ENCODE results near the gene CLTB. TPM values are rescaled to one million over a fixed set of nuclear protein-coding genes. Genes with fewer than 3 reads are reported as not detected.

Gene CLTB
- total and polyA plus RNA-seq, 10 of the 15 experiments (the other 5 are each of a cell fraction or from before 2014, with no cell fraction given): 1.6 to 52.8 (median 36.9) TPM

DNA sequence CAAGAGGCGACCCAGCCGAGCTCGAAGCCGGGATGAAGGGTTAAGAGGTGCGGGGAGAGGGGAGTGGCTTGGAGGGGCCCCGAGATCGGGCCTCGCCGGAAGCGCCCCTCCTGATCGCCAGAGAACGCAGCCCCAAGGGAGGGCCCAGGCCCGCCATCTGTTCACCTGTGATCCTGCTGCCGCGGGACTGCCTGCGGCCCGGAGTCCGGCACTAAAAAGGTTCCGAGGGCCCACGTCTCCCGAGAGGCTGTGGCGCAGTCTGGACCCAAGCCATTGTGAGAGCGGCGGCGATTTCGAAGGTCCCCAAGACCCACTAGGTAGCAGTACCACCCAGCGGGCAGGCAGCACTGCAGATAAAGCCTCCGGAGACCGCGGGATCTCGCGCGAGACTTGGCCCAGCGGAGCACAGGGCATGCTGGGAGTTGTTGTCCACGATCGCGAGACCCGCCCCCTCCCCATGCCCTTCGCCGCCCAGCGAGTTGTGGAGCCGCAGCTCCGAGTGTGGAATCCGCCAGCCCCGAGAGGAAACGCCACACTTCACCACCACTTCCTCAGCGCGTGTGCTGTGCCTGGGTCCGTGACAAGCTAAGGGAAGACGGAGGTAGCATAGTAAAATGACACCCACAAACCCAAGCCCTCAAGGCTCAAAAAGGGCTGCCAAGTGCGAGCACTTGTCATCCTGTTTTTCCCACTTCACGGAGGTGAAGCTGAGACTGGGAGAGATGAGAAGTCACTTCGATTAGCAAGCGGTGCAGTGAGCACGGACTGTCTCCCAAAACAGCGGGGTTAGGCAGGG, 54.7 kb downstream of the CLTB start, which contains the start of gene KIAA1191 (continued):
- TF ChIP-seq, protein P1, sequence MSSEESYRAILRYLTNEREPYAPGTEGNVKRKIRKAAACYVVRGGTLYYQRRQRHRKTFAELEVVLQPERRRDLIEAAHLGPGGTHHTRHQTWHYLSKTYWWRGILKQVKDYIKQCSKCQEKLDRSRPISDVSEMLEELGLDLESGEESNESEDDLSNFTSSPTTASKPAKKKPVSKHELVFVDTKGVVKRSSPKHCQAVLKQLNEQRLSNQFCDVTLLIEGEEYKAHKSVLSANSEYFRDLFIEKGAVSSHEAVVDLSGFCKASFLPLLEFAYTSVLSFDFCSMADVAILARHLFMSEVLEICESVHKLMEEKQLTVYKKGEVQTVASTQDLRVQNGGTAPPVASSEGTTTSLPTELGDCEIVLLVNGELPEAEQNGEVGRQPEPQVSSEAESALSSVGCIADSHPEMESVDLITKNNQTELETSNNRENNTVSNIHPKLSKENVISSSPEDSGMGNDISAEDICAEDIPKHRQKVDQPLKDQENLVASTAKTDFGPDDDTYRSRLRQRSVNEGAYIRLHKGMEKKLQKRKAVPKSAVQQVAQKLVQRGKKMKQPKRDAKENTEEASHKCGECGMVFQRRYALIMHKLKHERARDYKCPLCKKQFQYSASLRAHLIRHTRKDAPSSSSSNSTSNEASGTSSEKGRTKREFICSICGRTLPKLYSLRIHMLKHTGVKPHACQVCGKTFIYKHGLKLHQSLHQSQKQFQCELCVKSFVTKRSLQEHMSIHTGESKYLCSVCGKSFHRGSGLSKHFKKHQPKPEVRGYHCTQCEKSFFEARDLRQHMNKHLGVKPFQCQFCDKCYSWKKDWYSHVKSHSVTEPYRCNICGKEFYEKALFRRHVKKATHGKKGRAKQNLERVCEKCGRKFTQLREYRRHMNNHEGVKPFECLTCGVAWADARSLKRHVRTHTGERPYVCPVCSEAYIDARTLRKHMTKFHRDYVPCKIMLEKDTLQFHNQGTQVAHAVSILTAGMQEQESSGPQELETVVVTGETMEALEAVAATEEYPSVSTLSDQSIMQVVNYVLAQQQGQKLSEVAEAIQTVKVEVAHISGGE (CRISPR knock-in tag; IDR thresholded peaks at IDR 0.05): no peak
- peak in 1 of 2 experiments; percentile 54; a peak in 1 of 3 replicates for TF ChIP-seq EGR1 (IDR thresholded peaks at IDR 0.05; ENCODE audit: borderline replicate concordance in 1 of 2, low read depth in 2 of 2, low read length in 2 of 2)
- TF ChIP-seq, protein P2, sequence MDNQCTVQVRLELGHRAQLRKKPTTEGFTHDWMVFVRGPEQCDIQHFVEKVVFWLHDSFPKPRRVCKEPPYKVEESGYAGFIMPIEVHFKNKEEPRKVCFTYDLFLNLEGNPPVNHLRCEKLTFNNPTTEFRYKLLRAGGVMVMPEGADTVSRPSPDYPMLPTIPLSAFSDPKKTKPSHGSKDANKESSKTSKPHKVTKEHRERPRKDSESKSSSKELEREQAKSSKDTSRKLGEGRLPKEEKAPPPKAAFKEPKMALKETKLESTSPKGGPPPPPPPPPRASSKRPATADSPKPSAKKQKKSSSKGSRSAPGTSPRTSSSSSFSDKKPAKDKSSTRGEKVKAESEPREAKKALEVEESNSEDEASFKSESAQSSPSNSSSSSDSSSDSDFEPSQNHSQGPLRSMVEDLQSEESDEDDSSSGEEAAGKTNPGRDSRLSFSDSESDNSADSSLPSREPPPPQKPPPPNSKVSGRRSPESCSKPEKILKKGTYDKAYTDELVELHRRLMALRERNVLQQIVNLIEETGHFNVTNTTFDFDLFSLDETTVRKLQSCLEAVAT (IDR thresholded peaks at IDR 0.05): peak; percentile 98
- peak; percentile 80 for TF ChIP-seq SIX5 (IDR thresholded peaks at IDR 0.05; ENCODE audit: low read depth, low read length, severe bottlenecking)
- peak; percentile 73; the same call in 1 of the 2 replicates for TF ChIP-seq LARP7 (IDR thresholded peaks at IDR 0.05)
- TF ChIP-seq CBFB (IDR thresholded peaks at IDR 0.05; ENCODE audit: low read depth): peak; percentile 94
- TF ChIP-seq DPF2 (IDR thresholded peaks at IDR 0.05): peak; percentile 58
- TF ChIP-seq ZNF384 (IDR thresholded peaks at IDR 0.05; ENCODE audit: borderline replicate concordance, low read depth, low read length): no peak
- TF ChIP-seq BCL11A (IDR thresholded peaks at IDR 0.05; ENCODE audit: low read depth, low read length): no peak
- TF ChIP-seq CREM (IDR thresholded peaks at IDR 0.05; ENCODE audit: low read depth): peak; percentile 73
- TF ChIP-seq CREB1 (IDR thresholded peaks at IDR 0.05; ENCODE audit: low read depth): peak; percentile 47
- peak; percentile 13 for TF ChIP-seq SP1 (IDR thresholded peaks at IDR 0.05; ENCODE audit: low read depth, low read length)
- TF ChIP-seq, protein P3, sequence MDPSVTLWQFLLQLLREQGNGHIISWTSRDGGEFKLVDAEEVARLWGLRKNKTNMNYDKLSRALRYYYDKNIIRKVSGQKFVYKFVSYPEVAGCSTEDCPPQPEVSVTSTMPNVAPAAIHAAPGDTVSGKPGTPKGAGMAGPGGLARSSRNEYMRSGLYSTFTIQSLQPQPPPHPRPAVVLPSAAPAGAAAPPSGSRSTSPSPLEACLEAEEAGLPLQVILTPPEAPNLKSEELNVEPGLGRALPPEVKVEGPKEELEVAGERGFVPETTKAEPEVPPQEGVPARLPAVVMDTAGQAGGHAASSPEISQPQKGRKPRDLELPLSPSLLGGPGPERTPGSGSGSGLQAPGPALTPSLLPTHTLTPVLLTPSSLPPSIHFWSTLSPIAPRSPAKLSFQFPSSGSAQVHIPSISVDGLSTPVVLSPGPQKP (IDR thresholded peaks at IDR 0.05; ENCODE audit: low read depth, low read length): peak; percentile 40
- TF ChIP-seq RB1 (IDR thresholded peaks at IDR 0.05; ENCODE audit: borderline replicate concordance): peak; percentile 73; the same call in 1 of the 2 replicates
- TF ChIP-seq POLR2A (IDR thresholded peaks at IDR 0.05; ENCODE audit: low read depth, low read length): peak; percentile 100
- no peak for TF ChIP-seq JUND (IDR thresholded peaks at IDR 0.05; ENCODE audit: low read depth, low read length)
- TF ChIP-seq, protein P4, sequence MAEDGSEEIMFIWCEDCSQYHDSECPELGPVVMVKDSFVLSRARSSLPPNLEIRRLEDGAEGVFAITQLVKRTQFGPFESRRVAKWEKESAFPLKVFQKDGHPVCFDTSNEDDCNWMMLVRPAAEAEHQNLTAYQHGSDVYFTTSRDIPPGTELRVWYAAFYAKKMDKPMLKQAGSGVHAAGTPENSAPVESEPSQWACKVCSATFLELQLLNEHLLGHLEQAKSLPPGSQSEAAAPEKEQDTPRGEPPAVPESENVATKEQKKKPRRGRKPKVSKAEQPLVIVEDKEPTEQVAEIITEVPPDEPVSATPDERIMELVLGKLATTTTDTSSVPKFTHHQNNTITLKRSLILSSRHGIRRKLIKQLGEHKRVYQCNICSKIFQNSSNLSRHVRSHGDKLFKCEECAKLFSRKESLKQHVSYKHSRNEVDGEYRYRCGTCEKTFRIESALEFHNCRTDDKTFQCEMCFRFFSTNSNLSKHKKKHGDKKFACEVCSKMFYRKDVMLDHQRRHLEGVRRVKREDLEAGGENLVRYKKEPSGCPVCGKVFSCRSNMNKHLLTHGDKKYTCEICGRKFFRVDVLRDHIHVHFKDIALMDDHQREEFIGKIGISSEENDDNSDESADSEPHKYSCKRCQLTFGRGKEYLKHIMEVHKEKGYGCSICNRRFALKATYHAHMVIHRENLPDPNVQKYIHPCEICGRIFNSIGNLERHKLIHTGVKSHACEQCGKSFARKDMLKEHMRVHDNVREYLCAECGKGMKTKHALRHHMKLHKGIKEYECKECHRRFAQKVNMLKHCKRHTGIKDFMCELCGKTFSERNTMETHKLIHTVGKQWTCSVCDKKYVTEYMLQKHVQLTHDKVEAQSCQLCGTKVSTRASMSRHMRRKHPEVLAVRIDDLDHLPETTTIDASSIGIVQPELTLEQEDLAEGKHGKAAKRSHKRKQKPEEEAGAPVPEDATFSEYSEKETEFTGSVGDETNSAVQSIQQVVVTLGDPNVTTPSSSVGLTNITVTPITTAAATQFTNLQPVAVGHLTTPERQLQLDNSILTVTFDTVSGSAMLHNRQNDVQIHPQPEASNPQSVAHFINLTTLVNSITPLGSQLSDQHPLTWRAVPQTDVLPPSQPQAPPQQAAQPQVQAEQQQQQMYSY (CRISPR knock-in tag; IDR thresholded peaks at IDR 0.05): no peak
- TF ChIP-seq WRNIP1 (IDR thresholded peaks at IDR 0.05; ENCODE audit: borderline replicate concordance, low read depth, low read length): no peak
- TF ChIP-seq, protein P5, sequence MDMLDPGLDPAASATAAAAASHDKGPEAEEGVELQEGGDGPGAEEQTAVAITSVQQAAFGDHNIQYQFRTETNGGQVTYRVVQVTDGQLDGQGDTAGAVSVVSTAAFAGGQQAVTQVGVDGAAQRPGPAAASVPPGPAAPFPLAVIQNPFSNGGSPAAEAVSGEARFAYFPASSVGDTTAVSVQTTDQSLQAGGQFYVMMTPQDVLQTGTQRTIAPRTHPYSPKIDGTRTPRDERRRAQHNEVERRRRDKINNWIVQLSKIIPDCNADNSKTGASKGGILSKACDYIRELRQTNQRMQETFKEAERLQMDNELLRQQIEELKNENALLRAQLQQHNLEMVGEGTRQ (IDR thresholded peaks at IDR 0.05; ENCODE audit: borderline replicate concordance, low read depth, low read length): no peak

Measured in GM12878 (cell line).